ENCODE data around the gene UBR7. TPM values are rescaled to one million over a fixed set of nuclear protein-coding genes. Genes with fewer than 3 reads are reported as not detected.
"Not testable (repeated sequence)": the region's sequence is repeated elsewhere in the genome, so short reads cannot be mapped to it uniquely, and the experiment has no call there.

Gene UBR7
- polyA plus RNA-seq, 6 donors from 2014 or later, result 31.7 to 45.5 (median 38.6) TPM

DNA sequence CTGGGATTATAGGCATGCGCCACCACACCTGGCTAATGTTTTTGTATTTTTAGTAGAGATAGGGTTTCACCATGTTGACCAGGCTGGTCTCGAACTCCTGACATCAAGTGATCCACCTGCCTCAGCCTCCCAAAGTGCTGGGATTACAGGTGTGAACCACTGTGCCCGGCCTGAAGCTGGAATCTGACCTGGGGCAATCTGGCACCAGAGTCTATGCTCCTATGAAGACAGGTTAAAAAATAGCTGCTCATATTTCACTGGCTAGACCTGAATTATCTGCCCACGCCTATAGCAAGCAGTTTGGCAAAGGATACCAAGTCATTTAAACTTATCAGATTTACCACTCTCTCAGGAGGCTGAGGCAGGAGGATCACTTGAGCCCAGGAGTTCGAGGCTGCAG, 32.3 kb upstream of the UBR7 start:
- not testable (repeated sequence) for H3K36me3 Mint-ChIP-seq; H3K4me1 Mint-ChIP-seq; DNase-seq; H3K9me3 Mint-ChIP-seq; ATAC-seq (ENCODE audit: low read depth in 2 of 2); H3K4me3 Mint-ChIP-seq; H3K27ac Mint-ChIP-seq
- H3K27me3 Mint-ChIP-seq, result peaks cover 0 to 11% (median 0%) of the 10 kb centered on the region in 3 donors

DNA sequence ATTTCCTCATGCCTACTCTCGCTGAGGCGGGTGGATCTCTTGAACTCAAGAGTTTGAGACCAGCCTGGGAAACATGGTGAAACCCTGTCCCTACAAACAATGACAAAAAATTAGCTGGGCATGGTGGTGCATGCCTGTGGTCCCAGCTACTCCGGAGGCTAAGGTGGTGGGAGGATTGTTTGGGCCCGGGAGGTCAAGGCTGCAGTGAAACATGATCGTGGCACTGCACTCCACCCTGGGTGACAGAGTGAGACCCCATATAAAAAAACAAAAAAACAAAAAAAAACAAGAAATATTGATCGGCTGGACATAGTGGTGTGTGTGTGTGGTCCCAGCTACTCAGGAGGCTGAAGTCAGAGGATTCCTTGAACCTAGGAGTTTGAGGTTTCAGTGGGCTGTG, 31.6 kb upstream of the UBR7 start:
- H3K27ac Mint-ChIP-seq, result no peak overlapping the region

DNA sequence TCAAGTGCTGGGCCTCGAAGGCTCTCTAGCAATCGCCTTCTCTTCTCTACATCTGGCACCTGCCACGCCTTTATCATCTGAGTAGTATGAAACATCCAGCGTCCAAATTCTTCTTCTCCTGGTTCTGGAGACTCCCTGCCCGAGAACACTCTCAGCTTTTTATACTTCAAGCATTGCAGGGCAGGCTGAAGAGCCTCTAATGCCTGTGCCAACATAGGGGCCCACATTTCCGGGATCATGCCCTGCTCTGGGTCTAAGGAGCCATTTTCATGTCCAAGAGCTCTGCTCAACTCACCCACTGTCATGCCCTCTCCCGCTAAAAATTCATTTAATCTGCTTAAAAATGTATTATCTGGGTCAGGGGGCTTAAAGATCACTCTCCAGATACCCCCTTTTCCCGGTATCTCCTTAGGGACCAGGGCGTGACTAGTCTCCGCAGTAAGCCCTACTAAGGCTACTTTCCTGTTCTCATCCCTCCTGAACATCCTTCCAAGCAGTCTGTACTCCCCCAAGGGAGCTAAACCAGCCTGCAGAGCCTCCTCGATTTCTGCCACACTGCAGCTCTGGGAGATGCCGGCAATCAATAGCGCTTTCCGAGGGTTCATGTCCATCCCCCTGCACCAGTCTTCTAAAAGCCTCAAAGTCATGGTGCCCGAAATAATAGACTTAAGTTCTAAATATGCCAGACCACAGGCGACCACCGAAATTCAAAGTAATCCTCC, 23.3 kb upstream of the UBR7 start:
- no peaks in the 10 kb centered on the region for H3K9me3 Mint-ChIP-seq
- H3K27me3 Mint-ChIP-seq, result no peaks in the 10 kb centered on the region
- H3K4me3 Mint-ChIP-seq, result peak overlapping the region; percentile 83 to 99 (median 91)
- peaks cover 23 to 35% (median 32%) of the 10 kb centered on the region in 3 donors for H3K4me1 Mint-ChIP-seq
- ATAC-seq (ENCODE audit: low read depth in 2 of 2) (no peak), DNase-seq (no peak)
- peaks cover 5 to 7% of the 10 kb centered on the region in 2 donors for H3K36me3 Mint-ChIP-seq
- H3K27ac Mint-ChIP-seq, result peak overlapping the region; percentile 82 to 97 (median 92)

More for the DNA sequence above, 31.6 kb upstream of the UBR7 start:
- Mint-ChIP-seq H3K27me3 (peaks cover 0 to 11% (median 0%) of the 10 kb centered on the region in 3 donors), H3K4me3 (no peak overlapping the region), H3K9me3 (no peaks in the 10 kb centered on the region), H3K4me1 (peaks cover 0 to 3% (median 0%) of the 10 kb centered on the region in 3 donors), H3K36me3 (no peaks in the 10 kb centered on the region)
- no peak for DNase-seq
- no peak for ATAC-seq (ENCODE audit: low read depth in 2 of 2)

DNA sequence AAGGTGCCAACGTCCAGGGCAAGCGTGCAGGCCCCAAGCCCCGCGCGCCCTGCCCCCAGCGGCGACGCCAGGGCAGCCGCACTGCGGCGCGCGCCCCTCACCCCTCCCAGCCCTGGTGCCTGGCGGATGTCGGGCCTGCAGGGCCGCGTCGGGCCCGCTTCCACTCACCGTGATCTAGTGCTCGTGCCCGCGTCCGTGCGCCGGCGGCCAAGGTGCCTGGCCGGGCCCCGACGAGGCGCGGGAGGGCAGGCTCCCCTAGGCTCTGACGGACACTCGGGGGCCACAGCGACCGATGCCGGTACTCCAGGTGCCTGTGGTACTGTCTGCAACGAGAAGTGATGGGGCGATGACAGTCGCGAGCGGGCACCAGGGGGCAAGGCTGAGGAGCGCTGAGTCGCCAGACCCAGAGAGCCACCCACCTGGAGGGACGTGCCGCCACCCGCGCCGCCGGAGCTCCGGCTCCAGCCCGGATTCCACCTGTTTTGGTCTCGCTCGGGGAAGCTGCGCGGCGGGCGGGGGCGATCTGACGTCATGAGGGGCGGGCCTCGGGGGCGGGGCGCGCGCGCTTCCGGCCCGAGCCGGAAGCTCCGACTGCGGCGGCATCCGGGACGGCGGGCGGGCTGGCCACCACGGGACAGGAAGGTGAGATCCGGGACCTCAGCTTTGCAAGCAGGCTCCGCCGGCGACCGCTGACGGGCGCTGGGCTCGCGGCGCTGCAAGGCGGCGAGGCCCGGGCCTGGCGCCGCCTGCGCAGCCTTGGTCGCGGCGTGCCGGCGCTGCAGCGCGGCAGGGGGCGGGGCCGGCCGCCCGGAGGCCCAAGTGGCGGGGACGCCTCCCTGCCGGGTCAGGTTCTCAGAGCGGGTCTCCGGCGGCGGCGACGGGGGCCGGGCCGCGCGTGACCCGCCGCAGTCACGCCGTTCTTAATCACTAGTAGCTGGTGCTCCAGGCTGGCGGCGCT, 22.4 kb upstream of the UBR7 start, which contains the start of the genes LYSET and MOAP1:
TSS of gene LYSET (plus strand) at position 927 of the 958 bp plus-strand sequence. CDS start 89 bp downstream, outside the sequence.
TSS of gene MOAP1 (minus strand) at position 507 of the 958 bp plus-strand sequence. CDS start 655 bp downstream, outside the sequence.
- H3K36me3 Mint-ChIP-seq, result peaks cover 5 to 7% of the 10 kb centered on the region in 2 donors
- ATAC-seq (ENCODE audit: low read depth in 2 of 2) (peak; percentile 85 to 86), DNase-seq (peak; percentile 93)
- peak within 1 kb of the TSS; percentile 96 to 100 (median 99) for H3K27ac Mint-ChIP-seq
- H3K9me3 Mint-ChIP-seq, result no peaks in the 10 kb centered on the region
- peak within 1 kb of the TSS; percentile 91 to 99 (median 96) for H3K4me3 Mint-ChIP-seq
- H3K27me3 Mint-ChIP-seq, result no peaks in the 10 kb centered on the region
- peaks cover 29 to 36% (median 32%) of the 10 kb centered on the region in 3 donors for H3K4me1 Mint-ChIP-seq

DNA sequence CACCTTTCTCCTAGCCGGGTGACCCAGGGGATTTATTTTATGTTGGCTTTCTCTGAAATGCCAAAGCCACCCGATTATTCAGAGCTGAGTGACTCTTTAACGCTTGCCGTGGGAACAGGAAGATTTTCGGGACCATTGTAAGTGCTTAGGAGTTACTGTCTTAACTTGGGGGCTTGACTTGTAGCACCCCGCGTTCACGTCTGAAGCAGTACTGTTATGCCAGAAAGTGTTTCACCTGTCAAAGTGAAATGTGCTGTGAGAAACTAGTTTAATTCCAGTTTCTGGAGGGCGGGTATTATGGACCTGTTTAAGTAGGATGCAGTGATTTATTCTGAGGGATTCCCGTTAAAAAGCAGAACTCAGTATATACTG, 21.7 kb upstream of the UBR7 start:
- peak; percentile 1 for ATAC-seq (ENCODE audit: low read depth in 2 of 2)
- DNase-seq, result no peak
- Mint-ChIP-seq H3K4me3 (peak overlapping the region; percentile 91 to 99 (median 96)), H3K27me3 (no peaks in the 10 kb centered on the region), H3K27ac (peak overlapping the region; percentile 96 to 100 (median 99)), H3K36me3 (peaks cover 5 to 7% of the 10 kb centered on the region in 2 donors), H3K4me1 (peaks cover 29 to 36% (median 29%) of the 10 kb centered on the region in 3 donors), H3K9me3 (no peaks in the 10 kb centered on the region)

DNA sequence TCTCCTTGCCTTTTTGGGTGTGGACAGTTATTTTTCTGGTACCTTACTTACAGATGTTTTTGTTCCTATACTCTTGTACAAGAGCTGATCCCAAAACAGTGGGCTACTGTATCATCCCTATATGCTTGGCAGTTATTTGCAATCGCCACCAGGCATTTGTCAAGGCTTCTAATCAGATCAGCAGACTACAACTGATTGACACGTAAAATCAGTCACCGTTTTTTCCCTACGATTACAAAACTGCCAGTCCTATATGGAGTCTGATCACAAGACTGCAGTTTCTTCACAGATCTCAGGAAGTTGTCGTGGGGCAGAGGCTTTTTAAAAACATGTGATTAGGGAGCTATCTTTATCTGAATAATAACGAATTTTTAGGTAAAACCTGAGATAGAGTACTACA, 20.6 kb upstream of the UBR7 start:
- Mint-ChIP-seq H3K4me1 (peaks cover 29 to 36% (median 29%) of the 10 kb centered on the region in 3 donors), H3K4me3 (peak overlapping the region in 4 of 8 donors; percentile 63 to 99 (median 83)), H3K36me3 (peaks cover 5 to 7% of the 10 kb centered on the region in 2 donors), H3K9me3 (no peaks in the 10 kb centered on the region), H3K27ac (peak overlapping the region; percentile 27 to 99 (median 96)), H3K27me3 (no peaks in the 10 kb centered on the region)
- DNase-seq (no peak), ATAC-seq (ENCODE audit: low read depth in 2 of 2) (no peak)

DNA sequence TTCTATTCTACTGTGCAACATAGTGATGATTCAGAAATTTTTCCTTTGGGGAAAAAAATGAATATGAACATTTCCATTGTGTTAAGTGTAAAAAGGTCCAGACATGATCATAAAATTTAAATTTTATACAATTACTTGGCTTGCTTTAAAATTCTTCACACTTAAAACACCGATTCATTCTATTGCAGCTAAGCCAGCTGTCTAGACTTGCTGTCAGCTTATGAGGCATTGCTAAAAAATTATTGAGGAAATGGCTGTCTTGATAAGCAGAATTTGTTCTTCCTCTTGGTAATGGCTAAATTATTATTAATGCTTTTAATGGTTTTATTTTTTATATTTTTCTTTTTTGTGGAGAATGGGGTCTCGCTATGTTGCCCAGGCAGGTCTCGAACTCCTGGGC, 20.1 kb upstream of the UBR7 start:
- ATAC-seq (ENCODE audit: low read depth in 2 of 2) (no peak), DNase-seq (no peak)
- Mint-ChIP-seq H3K36me3 (peaks cover under 1 to 2% of the 10 kb centered on the region in 2 donors), H3K4me1 (peaks cover 25 to 36% (median 26%) of the 10 kb centered on the region in 3 donors), H3K27ac (peak overlapping the region in 3 of 6 donors; percentile 96 to 99 (median 99)), H3K9me3 (no peaks in the 10 kb centered on the region), H3K4me3 (peak overlapping the region in 1 of 8 donors; percentile 99), H3K27me3 (no peaks in the 10 kb centered on the region)

DNA sequence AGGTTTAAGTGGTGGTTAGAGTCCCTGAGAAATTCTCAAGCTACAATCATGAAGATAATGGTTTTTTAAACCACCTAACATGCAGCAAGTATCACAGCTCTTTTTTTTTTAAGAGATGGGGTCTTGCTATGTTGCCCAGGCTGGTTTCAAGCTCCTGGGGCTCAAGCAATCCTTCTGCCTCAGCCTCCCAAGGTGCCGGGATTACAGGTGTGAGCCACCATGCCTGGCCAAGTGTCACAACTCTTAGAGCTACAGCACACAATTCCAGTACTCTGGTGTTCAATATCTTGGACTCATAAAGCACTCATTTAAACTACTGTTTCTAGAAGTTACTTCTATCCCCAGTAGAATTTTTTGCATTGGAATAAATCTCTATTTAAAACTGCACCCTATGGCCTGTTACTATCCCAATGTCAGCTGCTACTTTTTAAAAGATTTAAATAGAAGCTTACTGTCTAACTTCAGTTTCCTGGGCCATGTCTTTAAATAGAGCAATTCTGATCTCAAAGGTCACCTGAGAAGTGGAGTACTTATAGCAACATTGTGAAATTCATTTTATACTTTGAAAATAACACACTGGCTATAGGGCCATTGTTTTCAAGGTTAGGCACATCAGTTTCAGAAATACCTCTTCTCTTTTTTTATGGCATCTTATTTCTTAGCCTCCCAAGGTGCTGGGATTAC, 11.6 kb upstream of the UBR7 start:
- no peak overlapping the region for H3K27ac Mint-ChIP-seq
- no peaks in the 10 kb centered on the region for H3K9me3 Mint-ChIP-seq
- no peaks in the 10 kb centered on the region for H3K27me3 Mint-ChIP-seq
- H3K4me3 Mint-ChIP-seq, result no peak overlapping the region
- ATAC-seq (ENCODE audit: low read depth in 2 of 2) (no peak), DNase-seq (no peak)
- H3K36me3 Mint-ChIP-seq, result no peaks in the 10 kb centered on the region
- H3K4me1 Mint-ChIP-seq, result peaks cover 0 to 5% (median 4%) of the 10 kb centered on the region in 3 donors

DNA sequence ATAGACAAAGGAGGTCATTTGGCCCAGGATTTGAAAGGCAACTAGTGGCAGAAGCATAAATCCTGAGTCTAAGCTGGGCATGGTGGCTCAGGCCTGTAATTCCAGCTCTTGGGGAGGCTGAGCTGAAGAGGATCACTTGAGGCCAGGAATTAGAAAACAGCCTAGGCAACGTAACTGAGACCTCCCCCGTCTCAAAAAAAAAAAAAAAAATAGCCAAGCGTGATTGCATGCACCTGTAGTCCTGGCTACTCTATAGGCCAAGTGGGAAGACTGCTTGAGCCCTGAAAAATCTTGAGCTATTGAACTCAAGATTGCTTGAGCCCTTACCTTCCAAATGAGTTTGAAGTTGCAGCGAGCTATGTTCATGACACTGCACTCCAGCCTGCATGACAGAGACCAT, 8.0 kb upstream of the UBR7 start:
- peaks cover 3 to 9% (median 4%) of the 10 kb centered on the region in 3 donors for H3K4me1 Mint-ChIP-seq
- H3K9me3 Mint-ChIP-seq, result no peaks in the 10 kb centered on the region
- ATAC-seq (ENCODE audit: low read depth in 2 of 2) (no peak), DNase-seq (no peak)
- H3K27ac Mint-ChIP-seq, result no peak overlapping the region
- no peaks in the 10 kb centered on the region for H3K27me3 Mint-ChIP-seq
- H3K36me3 Mint-ChIP-seq, result peaks cover 0 to 3% of the 10 kb centered on the region in 2 donors
- H3K4me3 Mint-ChIP-seq, result no peak overlapping the region

DNA sequence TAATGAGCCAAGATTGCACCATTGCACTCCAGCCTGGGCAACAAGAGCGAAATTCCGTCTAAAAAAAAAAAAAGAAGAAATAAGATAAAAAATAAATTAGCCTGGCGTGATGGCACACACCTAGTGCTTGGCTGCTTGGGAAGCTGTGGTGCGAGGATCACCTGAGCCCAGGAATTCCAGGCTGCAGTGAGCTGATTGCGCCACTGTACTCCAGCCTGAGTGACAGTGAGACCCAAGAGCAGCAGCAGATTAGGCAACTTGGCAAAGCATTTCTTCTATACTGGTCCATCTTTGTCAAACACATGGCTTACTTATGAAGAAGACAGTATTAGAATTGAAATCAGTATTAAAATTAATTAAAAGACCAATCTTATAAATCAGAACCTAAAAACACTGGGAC, 6.5 kb upstream of the UBR7 start:
- peaks cover 0 to 3% of the 10 kb centered on the region in 2 donors for H3K36me3 Mint-ChIP-seq

DNA sequence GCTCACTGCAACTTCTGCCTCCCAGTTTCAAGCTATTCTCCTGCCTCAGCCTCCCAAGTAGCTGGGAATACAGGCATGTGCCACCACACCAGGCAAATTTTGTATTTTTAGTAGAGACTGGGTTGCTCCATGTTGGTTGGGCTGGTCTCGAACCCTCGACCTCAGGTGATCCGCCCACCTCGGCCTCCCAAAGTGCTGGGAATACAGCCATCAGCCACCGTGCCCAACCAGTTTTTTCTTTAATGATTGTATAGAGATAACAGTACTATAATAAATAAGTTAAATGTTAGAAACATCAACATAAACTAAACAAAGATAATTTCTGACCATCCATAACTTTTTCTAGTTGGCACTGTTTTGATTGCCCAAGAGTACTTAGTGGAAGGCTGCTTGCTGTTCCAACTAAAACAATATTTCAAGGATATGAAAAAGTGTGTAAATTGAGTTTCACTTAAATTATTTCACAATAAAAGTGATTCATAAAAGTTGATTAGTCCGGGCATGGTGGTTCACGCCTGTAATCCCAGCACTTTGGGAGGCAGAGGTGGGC, 5.8 kb upstream of the UBR7 start:
- peaks cover 16 to 31% (median 22%) of the 10 kb centered on the region in 3 donors for H3K4me1 Mint-ChIP-seq
- H3K4me3 Mint-ChIP-seq, result no peak overlapping the region
- ATAC-seq (ENCODE audit: low read depth in 2 of 2) (no peak), DNase-seq (no peak)
- no peaks in the 10 kb centered on the region for H3K9me3 Mint-ChIP-seq
- H3K27ac Mint-ChIP-seq, result peak overlapping the region in 1 of 6 donors; percentile 12
- H3K27me3 Mint-ChIP-seq, result no peaks in the 10 kb centered on the region
- H3K36me3 Mint-ChIP-seq, result peaks cover 0 to 3% of the 10 kb centered on the region in 2 donors

More for the DNA sequence above, 6.5 kb upstream of the UBR7 start:
- H3K4me3 Mint-ChIP-seq, result no peak overlapping the region
- no peaks in the 10 kb centered on the region for H3K9me3 Mint-ChIP-seq
- H3K27ac Mint-ChIP-seq, result no peak overlapping the region
- no peaks in the 10 kb centered on the region for H3K27me3 Mint-ChIP-seq
- DNase-seq, result no peak
- H3K4me1 Mint-ChIP-seq, result peaks cover 13 to 24% (median 15%) of the 10 kb centered on the region in 3 donors
- ATAC-seq (ENCODE audit: low read depth in 2 of 2), result no peak

DNA sequence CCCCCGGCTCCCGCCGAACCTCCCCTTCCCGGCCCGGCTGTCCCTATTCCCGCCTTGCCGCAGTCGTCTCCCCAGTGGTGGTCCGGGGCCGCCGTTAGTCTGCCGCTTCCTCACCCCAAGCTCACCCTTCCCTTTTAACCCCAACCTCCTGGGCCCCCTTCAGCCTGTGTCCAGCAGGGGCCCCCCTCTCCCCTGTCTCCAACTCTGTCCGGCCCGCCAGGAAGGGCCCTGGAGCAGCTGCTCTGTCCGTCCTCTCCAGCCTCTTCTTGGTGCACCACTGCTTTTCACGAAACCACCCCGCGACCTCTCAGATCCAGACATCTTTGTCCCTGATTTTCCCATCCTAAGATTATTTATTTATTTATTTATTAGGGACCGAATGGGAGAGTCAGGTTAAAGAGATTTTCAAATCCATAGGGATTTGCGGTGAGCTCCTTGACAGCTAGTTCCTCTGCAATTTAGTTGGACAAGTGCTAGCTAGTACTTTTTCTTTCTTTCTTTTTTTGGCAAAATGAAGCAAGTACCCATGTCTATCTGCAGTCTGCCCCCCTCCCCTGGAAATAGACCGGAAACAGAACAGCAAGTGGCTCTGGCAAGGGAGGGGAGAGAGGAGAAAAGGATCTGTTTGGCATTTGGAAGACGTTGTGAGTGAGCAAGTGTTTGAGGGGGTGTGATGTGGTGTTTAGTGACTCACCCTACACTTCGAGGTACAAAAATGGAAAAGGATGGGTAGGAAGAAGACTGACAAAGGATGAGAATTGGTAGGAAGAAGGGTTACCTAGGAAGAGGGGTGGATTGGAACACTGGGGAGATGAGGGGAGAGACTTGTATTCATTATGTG, 632 bp downstream of the UBR7 start:
- H3K4me3 Mint-ChIP-seq, result peak overlapping the region; percentile 95 to 100 (median 98)
- H3K4me1 Mint-ChIP-seq, result peaks cover 35 to 76% (median 59%) of the 10 kb centered on the region in 3 donors
- H3K36me3 Mint-ChIP-seq, result peaks cover 0 to 11% of the 10 kb centered on the region in 2 donors
- no peaks in the 10 kb centered on the region for H3K9me3 Mint-ChIP-seq
- DNase-seq (peak; percentile 11), ATAC-seq (ENCODE audit: low read depth in 2 of 2) (peak; percentile 19 to 25)
- peak overlapping the region; percentile 0 to 91 (median 54) for H3K27ac Mint-ChIP-seq
- H3K27me3 Mint-ChIP-seq, result no peaks in the 10 kb centered on the region
